Spleen (tissue), 7 donors: ENCODE measurements around the gene SRSF4.

ENCODE experiments used
- CTCF ChIP-seq, 11 experiments: fragments of 200-600 bp in 7 of 11; fragments of 450-650 bp in 4 of 11; sonication (generic) in 4 of 11; IDR thresholded peaks in 8 of 11; conservative IDR thresholded peaks in 3 of 11; 1 replicate in 7 of 11; 2 replicates in 4 of 11; pipeline versions ENCODE4 v1.4.0 to v1.8.0; 2016 to 2021; ENCODE audit warnings: antibody characterized with exemption in 11 of 11, inconsistent platforms in 4 of 11, mild to moderate bottlenecking in 1 of 11
- POLR2A ChIP-seq, 3 donors: fragments of 450-650 bp; IDR thresholded peaks; one replicate each; pipeline ENCODE4 v1.5.1; 2017; ENCODE audit warnings: antibody characterized with exemption in 3 of 3, mild to moderate bottlenecking in 1 of 3
- POLR2AphosphoS5 ChIP-seq, 3 donors: sonication (generic); formaldehyde crosslinking; IDR thresholded peaks; one replicate each; pipeline ENCODE4 v1.5.1; 2017; ENCODE audit warnings: antibody characterized with exemption in 3 of 3
- donor health status: DM: no; HTN: no; CAD: no; lungs with moderate emphysema.
- donor health status: DM: no; HTN: no; CAD: no.
- donor health status: DM: no; HTN: no; CAD: no.

- TF ChIP-seq POLR2A (IDR thresholded peaks at IDR 0.05), result no peak
- no peak for TF ChIP-seq CTCF (IDR thresholded peaks at IDR 0.05 in 8 of 11, conservative IDR thresholded peaks at IDR 0.05 in 3 of 11)
- TF ChIP-seq POLR2AphosphoS5 (IDR thresholded peaks at IDR 0.05), result no peak
These were observed 12.3 kb upstream of the SRSF4 start for GRCh38 chr1:29193879-29194455.
